Ascending aorta (tissue), 2 donors: ENCODE measurements around the gene LAMB3. TPM values are rescaled to one million over a fixed set of nuclear protein-coding genes. Genes with fewer than 3 reads are reported as not detected.

Experiments used
- DNase-seq, 2 donors: peaks; one replicate each; pipeline ENCODE4 v3.0.0-alpha.2; 2019; ENCODE audit warnings: low spot score in 2 of 2
- H3K27ac ChIP-seq, 2 donors: fragments of 200-600 bp; sonication (generic); one replicate each; pipeline ENCODE4 v1.5.1; 2016 to 2017; ENCODE audit warnings: mild to moderate bottlenecking in 1 of 2
- H3K27me3 ChIP-seq: fragments of 200-600 bp; sonication (generic); one replicate; pipeline ENCODE4 v1.5.1; 2017
- H3K36me3 ChIP-seq, 2 donors: fragments of 200-600 bp; sonication (generic); one replicate each; pipeline ENCODE4 v1.5.1; 2016
- H3K4me1 ChIP-seq, 2 donors: fragments of 200-600 bp; sonication (generic); one replicate each; pipeline ENCODE4 v1.5.1; 2016 to 2017; ENCODE audit warnings: mild to moderate bottlenecking in 1 of 2
- H3K4me3 ChIP-seq, 2 donors: fragments of 200-600 bp; sonication (generic); one replicate each; pipeline ENCODE4 v1.5.1; 2016 to 2017; ENCODE audit warnings: mild to moderate bottlenecking in 1 of 2
- H3K9me3 ChIP-seq, 2 donors: fragments of 200-600 bp; sonication (generic); one replicate each; pipeline ENCODE4 v1.5.1; 2016
- intact Hi-C: fragments of 100-400 bp; cut with DNase I; formaldehyde crosslinking; loops from one replicate; pipeline ENCODE4 v1.15.1; 2023
- total RNA-seq: library from RNA; depleted of rRNA; stranded (reverse); fragments of >200 nt; gene quantifications from one replicate; pipeline ENCODE4 v1.1.0, GENCODE V29; 2016
- TF ChIP-seq, protein P1 (sequence below), 3 experiments: fragments of 200-600 bp in 2 of 3; fragments of 450-650 bp in 1 of 3; sonication (generic) in 2 of 3; IDR thresholded peaks; one replicate each; pipeline ENCODE4 v1.5.1; 2016 to 2019; ENCODE audit warnings: antibody characterized with exemption in 3 of 3, mild to moderate bottlenecking in 1 of 3, moderate library complexity in 1 of 3

LAMB3 gene
- total RNA-seq, 1 donor from 2014 or later, result 0.75 TPM

DNA sequence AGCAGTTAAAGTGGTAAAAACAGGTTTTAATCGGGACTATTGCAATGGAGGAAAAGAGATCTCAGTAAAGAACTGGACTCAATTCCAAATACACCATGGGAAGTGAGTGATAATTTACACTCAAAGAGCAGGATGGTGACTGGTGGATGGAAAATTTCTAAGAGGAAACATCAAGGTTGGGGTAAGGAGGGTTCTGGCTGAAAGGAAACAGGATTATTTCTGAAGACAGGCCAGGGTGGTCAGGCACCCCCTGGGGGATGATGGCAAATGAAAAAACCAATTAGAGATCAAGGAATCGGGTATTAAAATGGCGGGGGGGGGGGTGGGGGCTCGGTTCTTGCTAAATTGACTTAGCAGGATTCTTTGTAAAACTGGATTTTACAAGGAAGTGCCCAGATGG is 40.1 kb upstream of the LAMB3 start:
- Histone ChIP-seq H3K4me3 (no peak overlapping the region), H3K4me1 (no peaks in the 10 kb centered on the region), H3K36me3 (no peaks in the 10 kb centered on the region), H3K27me3 (no peaks in the 10 kb centered on the region), H3K9me3 (no peaks in the 10 kb centered on the region), H3K27ac (no peak overlapping the region)
- TF ChIP-seq, protein P1, sequence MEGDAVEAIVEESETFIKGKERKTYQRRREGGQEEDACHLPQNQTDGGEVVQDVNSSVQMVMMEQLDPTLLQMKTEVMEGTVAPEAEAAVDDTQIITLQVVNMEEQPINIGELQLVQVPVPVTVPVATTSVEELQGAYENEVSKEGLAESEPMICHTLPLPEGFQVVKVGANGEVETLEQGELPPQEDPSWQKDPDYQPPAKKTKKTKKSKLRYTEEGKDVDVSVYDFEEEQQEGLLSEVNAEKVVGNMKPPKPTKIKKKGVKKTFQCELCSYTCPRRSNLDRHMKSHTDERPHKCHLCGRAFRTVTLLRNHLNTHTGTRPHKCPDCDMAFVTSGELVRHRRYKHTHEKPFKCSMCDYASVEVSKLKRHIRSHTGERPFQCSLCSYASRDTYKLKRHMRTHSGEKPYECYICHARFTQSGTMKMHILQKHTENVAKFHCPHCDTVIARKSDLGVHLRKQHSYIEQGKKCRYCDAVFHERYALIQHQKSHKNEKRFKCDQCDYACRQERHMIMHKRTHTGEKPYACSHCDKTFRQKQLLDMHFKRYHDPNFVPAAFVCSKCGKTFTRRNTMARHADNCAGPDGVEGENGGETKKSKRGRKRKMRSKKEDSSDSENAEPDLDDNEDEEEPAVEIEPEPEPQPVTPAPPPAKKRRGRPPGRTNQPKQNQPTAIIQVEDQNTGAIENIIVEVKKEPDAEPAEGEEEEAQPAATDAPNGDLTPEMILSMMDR (IDR thresholded peaks at IDR 0.05), result no peak
- intact Hi-C loops, result loop anchor here (1.0 to 2.0 kb wide), 2 partner anchors 90 to 123 kb away; no protein-coding TSS in a partner anchor
- no peak for DNase-seq

DNA sequence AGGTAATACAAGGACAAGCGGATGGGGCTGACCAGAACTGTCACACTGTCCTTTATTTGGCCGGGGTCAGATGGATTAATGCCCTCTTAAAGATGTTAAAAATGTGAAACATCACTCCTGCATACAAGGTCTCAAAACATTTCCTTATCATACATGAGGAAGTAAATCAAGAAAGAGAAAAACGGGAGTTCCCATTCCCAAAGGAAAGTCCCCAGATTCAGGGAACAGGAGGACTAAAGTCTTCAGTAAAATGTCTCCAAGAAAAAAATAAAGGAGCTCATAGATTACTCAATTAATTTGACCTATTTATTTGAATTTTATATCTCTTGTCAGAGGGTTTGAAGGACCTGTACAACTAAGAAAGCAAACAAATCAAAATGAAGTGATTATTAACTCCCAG is 39.0 kb upstream of the LAMB3 start:
- no peaks in the 10 kb centered on the region for H3K27me3 ChIP-seq
- DNase-seq, result no peak
- H3K9me3 ChIP-seq, result no peaks in the 10 kb centered on the region
- no peak overlapping the region for H3K4me3 ChIP-seq
- intact Hi-C loops, result no loop called here
- no peak overlapping the region for H3K27ac ChIP-seq
- H3K4me1 ChIP-seq, result no peaks in the 10 kb centered on the region
- H3K36me3 ChIP-seq, result no peaks in the 10 kb centered on the region
- TF ChIP-seq, protein P1 (IDR thresholded peaks at IDR 0.05), result no peak

DNA sequence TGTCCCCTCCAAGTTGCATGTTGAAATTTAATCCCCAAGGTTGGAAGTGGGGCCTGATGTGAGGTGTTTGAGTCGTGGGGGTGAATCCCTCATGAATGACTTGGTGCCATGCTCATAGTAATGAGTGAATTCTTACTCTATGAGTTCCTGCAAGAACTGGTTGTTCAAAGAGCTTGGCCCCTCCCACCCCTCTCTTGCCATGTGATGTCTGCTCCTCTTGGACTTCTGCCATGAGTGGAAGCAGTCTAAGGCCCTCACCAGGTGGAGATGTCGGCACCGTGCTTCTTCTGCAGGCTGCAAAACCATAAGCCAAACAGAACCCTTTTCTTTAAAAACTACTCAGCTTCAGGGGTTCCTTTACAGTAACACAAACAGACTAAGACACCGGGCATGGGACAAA is 37.3 kb upstream of the LAMB3 start:
- H3K9me3 ChIP-seq, result no peaks in the 10 kb centered on the region
- H3K36me3 ChIP-seq, result no peaks in the 10 kb centered on the region
- H3K4me3 ChIP-seq, result no peak overlapping the region
- no peaks in the 10 kb centered on the region for H3K4me1 ChIP-seq
- TF ChIP-seq, protein P1 (IDR thresholded peaks at IDR 0.05), result no peak
- intact Hi-C loops, result no loop called here
- no peak for DNase-seq
- H3K27me3 ChIP-seq, result no peaks in the 10 kb centered on the region
- no peak overlapping the region for H3K27ac ChIP-seq

DNA sequence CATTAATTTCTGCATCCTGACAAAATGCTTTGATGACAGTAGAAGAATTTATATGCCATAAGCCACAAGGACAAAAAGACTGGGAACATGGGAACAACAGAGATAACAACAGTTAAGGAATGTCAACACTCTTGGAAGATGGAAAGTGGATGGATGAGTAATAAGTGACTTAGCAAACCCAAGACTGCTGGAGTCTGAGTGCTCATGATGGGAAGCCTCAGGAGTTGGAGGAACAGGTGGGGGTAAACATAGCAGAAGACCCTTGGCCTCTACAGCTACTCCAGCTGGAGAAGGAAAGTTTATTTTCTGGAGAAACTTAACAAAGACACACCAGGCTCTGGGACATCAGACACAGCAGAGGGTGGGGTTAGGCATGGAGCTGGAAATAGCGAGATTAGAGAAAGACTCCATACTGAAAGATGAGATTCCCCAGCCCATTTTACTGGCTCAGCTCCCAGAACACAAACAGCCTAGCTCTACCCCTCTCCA is 36.6 kb upstream of the LAMB3 start:
- H3K4me3 ChIP-seq, result no peak overlapping the region
- H3K36me3 ChIP-seq, result no peaks in the 10 kb centered on the region
- TF ChIP-seq, protein P1 (IDR thresholded peaks at IDR 0.05), result no peak
- H3K4me1 ChIP-seq, result no peaks in the 10 kb centered on the region
- no peaks in the 10 kb centered on the region for H3K9me3 ChIP-seq
- intact Hi-C loops, result no loop called here
- no peak overlapping the region for H3K27ac ChIP-seq
- no peak for DNase-seq
- H3K27me3 ChIP-seq, result no peaks in the 10 kb centered on the region

DNA sequence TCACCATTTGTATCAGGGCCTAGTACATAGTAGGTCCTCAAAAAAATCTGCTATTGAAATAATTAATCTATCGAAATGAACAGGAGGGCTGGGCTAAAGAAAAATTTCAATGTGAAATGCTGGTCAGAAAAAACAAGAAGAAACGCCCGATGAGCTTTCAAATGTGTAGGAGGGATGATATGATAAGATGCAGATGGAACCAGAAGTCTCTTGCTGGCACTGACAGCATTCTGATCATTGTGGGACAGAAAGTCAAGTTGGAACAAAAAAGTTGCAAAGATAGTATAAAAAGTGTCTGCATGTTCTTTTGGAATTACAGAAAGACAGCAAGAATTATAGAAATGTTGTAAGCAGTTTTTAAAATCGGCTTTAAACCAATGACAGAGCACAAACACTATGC is 34.1 kb upstream of the LAMB3 start:
- H3K4me1 ChIP-seq, result no peaks in the 10 kb centered on the region
- no peaks in the 10 kb centered on the region for H3K36me3 ChIP-seq
- TF ChIP-seq, protein P1 (IDR thresholded peaks at IDR 0.05), result no peak
- no peak overlapping the region for H3K27ac ChIP-seq
- H3K27me3 ChIP-seq, result no peaks in the 10 kb centered on the region
- H3K9me3 ChIP-seq, result no peaks in the 10 kb centered on the region
- intact Hi-C loops, result no loop called here
- no peak overlapping the region for H3K4me3 ChIP-seq
- DNase-seq, result no peak

DNA sequence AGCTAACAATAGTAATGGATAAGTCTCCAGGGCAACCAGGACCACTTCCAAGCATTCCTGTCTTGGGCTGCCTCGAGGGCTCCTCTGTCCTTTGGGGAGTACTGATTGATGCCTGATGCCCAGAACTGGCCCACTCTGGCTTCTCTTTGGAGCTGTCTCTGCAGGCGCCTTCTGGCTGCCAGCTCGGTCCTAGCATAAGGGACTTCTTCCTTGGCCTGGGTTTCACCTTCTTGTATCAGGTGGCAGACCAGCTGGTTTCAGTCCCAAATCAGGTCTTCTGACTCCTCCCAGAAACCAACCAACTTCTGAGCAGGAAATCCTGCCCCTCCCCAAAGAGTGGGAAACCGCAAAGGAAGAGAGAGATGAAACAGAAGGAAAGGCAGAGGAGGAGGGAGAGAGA is 33.6 kb upstream of the LAMB3 start:
- H3K36me3 ChIP-seq, result no peaks in the 10 kb centered on the region
- TF ChIP-seq, protein P1 (IDR thresholded peaks at IDR 0.05), result no peak
- H3K9me3 ChIP-seq, result no peaks in the 10 kb centered on the region
- intact Hi-C loops, result no loop called here
- no peaks in the 10 kb centered on the region for H3K27me3 ChIP-seq
- no peaks in the 10 kb centered on the region for H3K4me1 ChIP-seq
- no peak for DNase-seq
- no peak overlapping the region for H3K27ac ChIP-seq
- no peak overlapping the region for H3K4me3 ChIP-seq
